PFSK-1 (cell line): ENCODE results near the gene LPCAT1.

Experiments
- POLR2AphosphoS5 ChIP-seq: IDR thresholded peaks from 2 replicates; pipeline ENCODE4 v1.6.1; 2012; ENCODE audit warnings: low read depth, mild to moderate bottlenecking, control low read depth, low read length, moderate library complexity
- REST ChIP-seq, 2 experiments: IDR thresholded peaks; 2 replicates each; pipeline versions ENCODE4 v1.6.1 to v1.8.0; 2011 to 2012; ENCODE audit warnings: low read depth in 2 of 2, low read length in 2 of 2, control low read depth in 1 of 2, inconsistent platforms in 1 of 2, mild to moderate bottlenecking in 1 of 2, moderate library complexity in 1 of 2; ENCODE audit not compliant: insufficient read depth in 1 of 2
- SIN3A ChIP-seq: IDR thresholded peaks from 2 replicates; pipeline ENCODE4 v1.6.1; 2012; ENCODE audit warnings: mild to moderate bottlenecking, low read length, moderate library complexity, borderline replicate concordance; ENCODE audit not compliant: insufficient read depth
- TAF1 ChIP-seq: IDR thresholded peaks from 2 replicates; pipeline ENCODE4 v1.6.1; 2012; ENCODE audit warnings: low read length, control low read depth, borderline replicate concordance; ENCODE audit not compliant: insufficient read depth

GRCh38 chr5:1550287-1551076 lies 26.7 kb upstream of the LPCAT1 start:
- TF ChIP-seq POLR2AphosphoS5 (no peak), SIN3A (no peak), REST (IDR thresholded peaks at IDR 0.05; ENCODE audit: insufficient read depth in 1 of 2, low read depth in 2 of 2, low read length in 2 of 2) (no peak), TAF1 (no peak)
